Neuronal stem cell (in vitro differentiated cells): Measurements from ENCODE around the gene GSAP.

ENCODE experiments used
- DNase-seq: peaks from one replicate; pipeline ENCODE4 v3.0.0-alpha.2; 2013; ENCODE audit warnings: low spot score
- H2AFZ ChIP-seq: one replicate; pipeline ENCODE4 v1.6.1; 2013; ENCODE audit warnings: mild to moderate bottlenecking, low read length, inconsistent platforms
- H2AK5ac ChIP-seq: 2 replicates; pipeline ENCODE4 v1.6.1; 2013; ENCODE audit warnings: low read depth, mild to moderate bottlenecking, inconsistent platforms, low read length, moderate library complexity, mixed read lengths
- H2BK120ac ChIP-seq: 2 replicates; pipeline ENCODE4 v1.6.1; 2013; ENCODE audit warnings: low read depth, mild to moderate bottlenecking, inconsistent platforms, low read length, moderate library complexity, mixed read lengths
- H2BK12ac ChIP-seq: one replicate; pipeline ENCODE4 v1.6.1; 2013; ENCODE audit warnings: low read length, inconsistent platforms
- H2BK15ac ChIP-seq: 2 replicates; pipeline ENCODE4 v1.6.1; 2013; ENCODE audit warnings: mild to moderate bottlenecking, low read length, inconsistent platforms, mixed read lengths
- H2BK5ac ChIP-seq: one replicate; pipeline ENCODE4 v1.6.1; 2013; ENCODE audit warnings: inconsistent platforms, mild to moderate bottlenecking, low read length, moderate library complexity
- H3K14ac ChIP-seq: one replicate; pipeline ENCODE4 v1.6.1; 2013; ENCODE audit warnings: low read length, inconsistent platforms
- H3K18ac ChIP-seq: 2 replicates; pipeline ENCODE4 v1.6.1; 2013; ENCODE audit warnings: low read length, inconsistent platforms
- H3K23ac ChIP-seq: 2 replicates; pipeline ENCODE4 v1.6.1; 2013; ENCODE audit warnings: low read depth, mild to moderate bottlenecking, mixed read lengths, low read length, inconsistent platforms; ENCODE audit not compliant: poor library complexity
- H3K27ac ChIP-seq: replicated peaks from 3 replicates; pipeline ENCODE4 v1.5.1; 2013; ENCODE audit warnings: low read length, inconsistent platforms
- H3K27me3 ChIP-seq, 3 experiments: 2 replicates each; pipeline ENCODE4 v1.6.1; 2013; ENCODE audit warnings: low read length in 3 of 3, mild to moderate bottlenecking in 2 of 3, inconsistent platforms in 1 of 3, low read depth in 1 of 3, mixed read lengths in 1 of 3, moderate library complexity in 1 of 3; ENCODE audit not compliant: control insufficient read depth in 3 of 3, insufficient read depth in 3 of 3
- H3K36me3 ChIP-seq, 2 donors: replicated peaks in 1 of 2; 2 replicates each; pipeline ENCODE4 v1.6.1; 2013; ENCODE audit warnings: low read length in 2 of 2; ENCODE audit not compliant: control insufficient read depth in 2 of 2, insufficient read depth in 2 of 2
- H3K4ac ChIP-seq: 2 replicates; pipeline ENCODE4 v1.6.1; 2013; ENCODE audit warnings: inconsistent platforms, mild to moderate bottlenecking, low read length, moderate library complexity
- H3K4me1 ChIP-seq, 2 donors: 1 replicate in 1 of 2; 2 replicates in 1 of 2; pipeline ENCODE4 v1.6.1; 2013; ENCODE audit warnings: low read length in 2 of 2, low read depth in 1 of 2; ENCODE audit not compliant: control insufficient read depth in 2 of 2, insufficient read depth in 1 of 2
- H3K4me2 ChIP-seq: one replicate; pipeline ENCODE4 v1.6.1; 2013; ENCODE audit warnings: mild to moderate bottlenecking, low read length, inconsistent platforms; ENCODE audit not compliant: insufficient read depth, poor library complexity, severe bottlenecking
- H3K4me3 ChIP-seq, 2 donors: 2 replicates each; pipeline ENCODE4 v1.5.1; 2013; ENCODE audit warnings: low read length in 2 of 2, mild to moderate bottlenecking in 2 of 2, inconsistent platforms in 1 of 2, moderate library complexity in 1 of 2
- H3K79me1 ChIP-seq: one replicate; pipeline ENCODE4 v1.6.1; 2013; ENCODE audit warnings: low read depth, mild to moderate bottlenecking, inconsistent platforms, low read length, moderate library complexity
- H3K9ac ChIP-seq: one replicate; pipeline ENCODE4 v1.6.1; 2013; ENCODE audit warnings: mild to moderate bottlenecking, low read depth, low read length, inconsistent platforms; ENCODE audit not compliant: poor library complexity
- H3K9me3 ChIP-seq, 2 donors: replicated peaks in 1 of 2; 2 replicates each; pipeline versions ENCODE3 to v1.6.1; 2013; ENCODE audit warnings: low read length in 2 of 2, mild to moderate bottlenecking in 2 of 2, inconsistent platforms in 1 of 2, low read depth in 1 of 2, mixed read lengths in 1 of 2, moderate library complexity in 1 of 2; ENCODE audit not compliant: control insufficient read depth in 2 of 2, insufficient read depth in 1 of 2
- H4K8ac ChIP-seq: one replicate; pipeline ENCODE4 v1.6.1; 2013; ENCODE audit warnings: low read depth, mild to moderate bottlenecking, inconsistent platforms, low read length, moderate library complexity
- H4K91ac ChIP-seq: one replicate; pipeline ENCODE4 v1.6.1; 2013; ENCODE audit warnings: low read length, low read depth, mild to moderate bottlenecking, inconsistent platforms; ENCODE audit not compliant: poor library complexity
- WGBS, 2 donors: extraction: QIAGEN DNeasy Blood & Tissue Kit; methylation state at CpG; one replicate each; pipeline ENCODE4 v1.1.7; 2013; ENCODE audit warnings: missing lambda C conversion rate in 2 of 2, mixed read lengths in 1 of 2; ENCODE audit not compliant: insufficient read length in 2 of 2, insufficient replicate concordance in 1 of 2; ENCODE audit errors: extremely low coverage in 2 of 2; 5-methylcytosine and 5-hydroxymethylcytosine counted together

GSAP gene

GRCh38 chr7:77402818-77403217 is 13.3 kb downstream of the GSAP start:
- Histone ChIP-seq H3K27ac (no peak overlapping the region), H3K9me3 (no peaks in the 10 kb centered on the region), H3K9ac (no peak overlapping the region), H3K27me3 (peaks cover 0 to 4% (median 0%) of the 10 kb centered on the region in 3 experiments), H3K14ac (no peak overlapping the region), H3K4ac (no peak overlapping the region), H4K8ac (no peak overlapping the region), H2BK5ac (no peak overlapping the region), H3K36me3 (no peaks in the 10 kb centered on the region), H3K4me3 (no peak overlapping the region), H2BK12ac (no peak overlapping the region), H2BK120ac (no peak overlapping the region), H2AFZ (no peak overlapping the region), H3K4me2 (no peak overlapping the region), H4K91ac (no peak overlapping the region), H2BK15ac (no peak overlapping the region), H3K23ac (no peak overlapping the region), H2AK5ac (no peak overlapping the region), H3K18ac (no peak overlapping the region), H3K79me1 (no peaks in the 10 kb centered on the region), H3K4me1 (peaks cover 0 to 2% of the 10 kb centered on the region in 2 donors)
- WGBS, 2 donors = no CpG with 5 or more reads among the region's 1 CpG
- no peak for DNase-seq

- no peak overlapping the region for H2BK15ac ChIP-seq
- no peak overlapping the region for H2BK120ac ChIP-seq
- H3K14ac ChIP-seq = no peak overlapping the region
- H3K4ac ChIP-seq = no peak overlapping the region
- H4K91ac ChIP-seq = no peak overlapping the region
- H2AFZ ChIP-seq = no peak overlapping the region
- H3K4me3 ChIP-seq = no peak overlapping the region
- H3K79me1 ChIP-seq = no peaks in the 10 kb centered on the region
- no peak overlapping the region for H2BK5ac ChIP-seq
- no peak overlapping the region for H3K18ac ChIP-seq
- no peaks in the 10 kb centered on the region for H3K9me3 ChIP-seq
- H3K4me2 ChIP-seq = no peak overlapping the region
- no peak for DNase-seq
- no peak overlapping the region for H2BK12ac ChIP-seq
- no CpG with 5 or more reads among the region's 2 CpGs for WGBS, 2 donors
- no peak overlapping the region for H2AK5ac ChIP-seq
- H3K36me3 ChIP-seq = peaks cover 0 to 2% of the 10 kb centered on the region in 2 donors
- H3K27me3 ChIP-seq = no peaks in the 10 kb centered on the region
- no peak overlapping the region for H4K8ac ChIP-seq
- no peak overlapping the region for H3K23ac ChIP-seq
- peaks cover 0 to 2% of the 10 kb centered on the region in 2 donors for H3K4me1 ChIP-seq
- H3K27ac ChIP-seq = no peak overlapping the region
- no peak overlapping the region for H3K9ac ChIP-seq
These were observed 15.1 kb downstream of the GSAP start for GRCh38 chr7:77401002-77401401.

- DNase-seq = no peak
- Histone ChIP-seq H3K9ac (no peak overlapping the region), H3K36me3 (peaks cover 0 to 2% of the 10 kb centered on the region in 2 donors), H2BK15ac (no peak overlapping the region), H4K8ac (no peak overlapping the region), H2BK5ac (no peak overlapping the region), H3K79me1 (no peaks in the 10 kb centered on the region), H2AFZ (no peak overlapping the region), H3K4me2 (no peak overlapping the region), H3K14ac (no peak overlapping the region), H2AK5ac (no peak overlapping the region), H2BK12ac (no peak overlapping the region), H4K91ac (no peak overlapping the region), H3K18ac (no peak overlapping the region), H2BK120ac (no peak overlapping the region), H3K4ac (no peak overlapping the region), H3K4me1 (peaks cover 3 to 9% of the 10 kb centered on the region in 2 donors), H3K27ac (no peak overlapping the region), H3K9me3 (no peaks in the 10 kb centered on the region), H3K4me3 (no peak overlapping the region), H3K27me3 (no peaks in the 10 kb centered on the region), H3K23ac (no peak overlapping the region)
- WGBS, 2 donors = no CpG with 5 or more reads among the region's 2 CpGs
These were observed 16.3 kb downstream of the GSAP start for GRCh38 chr7:77399816-77400215.

- Histone ChIP-seq H2BK120ac (no peak overlapping the region), H4K91ac (no peak overlapping the region), H3K4me3 (no peak overlapping the region), H3K27ac (no peak overlapping the region), H3K4me1 (peaks cover 3 to 6% of the 10 kb centered on the region in 2 donors), H4K8ac (no peak overlapping the region), H3K9me3 (no peaks in the 10 kb centered on the region), H2BK15ac (no peak overlapping the region), H3K79me1 (no peaks in the 10 kb centered on the region), H2BK5ac (no peak overlapping the region), H3K4me2 (no peak overlapping the region), H3K9ac (no peak overlapping the region), H3K4ac (no peak overlapping the region), H2AFZ (no peak overlapping the region), H2AK5ac (no peak overlapping the region), H3K36me3 (peaks cover 0 to 2% of the 10 kb centered on the region in 2 donors), H3K14ac (no peak overlapping the region), H2BK12ac (no peak overlapping the region), H3K23ac (no peak overlapping the region), H3K18ac (no peak overlapping the region), H3K27me3 (no peaks in the 10 kb centered on the region)
- DNase-seq = no peak
- WGBS, 2 donors = no CpG with 5 or more reads among the region's 2 CpGs
These were observed 19.1 kb downstream of the GSAP start for GRCh38 chr7:77396894-77397547.
